H4 (cell line): ENCODE results near the gene MDFI. TPM values are rescaled to one million over a fixed set of nuclear protein-coding genes. Genes with fewer than 3 reads are reported as not detected.
A peak's percentile ranks its signal among the peaks of the same experiment; 100 is the strongest.

Experiments used
- DNase-seq: peaks from one replicate; pipeline ENCODE4 v3.0.0-alpha.2; 2015; ENCODE audit warnings: low spot score
- total RNA-seq: library from RNA; depleted of rRNA; stranded (reverse); fragments of >200 nt; shearing (Covaris generic); gene quantifications from 2 replicates; pipeline ENCODE4 v1.2.3, GENCODE V29; 2014

MDFI gene
- total RNA-seq, 1 experiment from 2014 or later: 0.72 TPM

DNA sequence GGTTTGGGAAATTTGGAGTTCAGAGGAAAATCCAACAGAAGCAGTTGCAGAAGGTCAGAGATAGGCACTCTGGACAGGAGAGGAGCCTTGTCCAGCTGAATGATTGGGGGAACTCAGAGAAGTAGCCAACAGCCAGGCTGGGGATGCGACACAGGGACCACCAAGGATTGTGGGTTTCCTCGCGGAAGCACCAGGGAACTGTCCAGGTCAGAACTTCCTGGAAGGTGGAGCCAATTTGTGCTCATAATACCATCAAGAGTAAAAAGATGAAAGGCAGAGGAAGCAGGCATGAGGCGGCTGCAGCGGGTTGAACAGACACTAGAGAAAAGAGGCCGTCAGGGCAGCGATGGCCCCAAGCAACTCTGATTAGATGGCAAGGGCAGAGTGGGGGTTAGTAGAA is 33.7 kb downstream of the MDFI start:
- DNase-seq: no peak

DNA sequence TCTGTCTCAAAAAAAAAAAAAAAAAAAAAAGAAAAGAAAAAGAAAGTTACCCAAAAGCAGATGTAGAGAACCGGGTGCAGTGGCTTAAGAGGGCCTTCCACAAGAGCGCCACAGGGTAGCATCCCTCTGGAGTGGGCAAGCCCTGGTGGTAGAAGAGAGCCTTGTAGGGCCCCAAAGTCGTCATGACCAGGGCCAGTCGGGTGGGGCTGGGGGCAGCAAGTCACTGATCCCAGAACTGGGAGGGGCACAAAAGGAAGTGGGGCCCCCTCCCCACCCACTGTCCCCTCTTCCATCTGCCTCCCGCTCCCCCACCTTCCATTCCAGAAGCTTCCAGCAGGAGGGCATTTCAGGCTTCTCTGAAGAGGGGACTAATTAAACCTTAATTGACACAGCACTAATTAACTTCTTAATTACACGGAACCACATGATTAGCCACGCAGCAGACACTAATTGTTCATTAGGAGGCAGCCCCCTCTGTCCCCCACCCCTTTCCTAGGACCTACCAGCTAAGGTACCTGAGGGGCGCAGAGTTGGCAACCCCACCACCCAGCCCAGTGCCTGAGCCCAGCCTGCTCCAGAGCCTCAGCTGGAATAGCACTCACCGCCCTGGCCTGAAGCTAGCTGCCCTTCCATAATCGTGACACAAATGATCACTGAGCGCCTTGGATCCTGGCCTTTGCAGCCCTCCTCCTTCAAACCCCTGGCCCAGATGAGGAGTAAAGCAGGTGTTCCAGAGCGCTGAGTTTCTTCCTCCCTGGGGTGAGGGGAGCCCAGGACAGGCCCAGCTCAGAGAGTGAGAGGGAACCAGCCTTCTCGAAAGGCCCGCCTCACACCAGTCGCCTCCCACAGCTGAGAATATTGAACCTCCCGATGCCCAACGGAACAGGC is 34.8 kb downstream of the MDFI start:
- no peak for DNase-seq

DNA sequence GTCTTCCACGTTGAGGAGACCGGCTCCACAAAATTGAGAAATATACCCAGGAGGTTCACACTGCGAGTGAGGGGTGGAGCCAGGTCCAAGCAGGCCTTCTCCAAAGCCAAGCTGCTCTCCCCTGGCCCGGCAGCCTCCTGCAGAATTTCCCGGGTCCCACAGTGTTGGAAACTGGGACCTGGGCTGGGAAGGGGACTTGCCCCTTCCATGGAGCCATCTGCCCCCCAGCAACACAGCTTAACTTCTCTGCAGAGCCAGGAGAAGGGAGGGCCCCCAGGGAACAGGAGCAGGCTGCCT is 35.4 kb downstream of the MDFI start:
- no peak for DNase-seq

DNA sequence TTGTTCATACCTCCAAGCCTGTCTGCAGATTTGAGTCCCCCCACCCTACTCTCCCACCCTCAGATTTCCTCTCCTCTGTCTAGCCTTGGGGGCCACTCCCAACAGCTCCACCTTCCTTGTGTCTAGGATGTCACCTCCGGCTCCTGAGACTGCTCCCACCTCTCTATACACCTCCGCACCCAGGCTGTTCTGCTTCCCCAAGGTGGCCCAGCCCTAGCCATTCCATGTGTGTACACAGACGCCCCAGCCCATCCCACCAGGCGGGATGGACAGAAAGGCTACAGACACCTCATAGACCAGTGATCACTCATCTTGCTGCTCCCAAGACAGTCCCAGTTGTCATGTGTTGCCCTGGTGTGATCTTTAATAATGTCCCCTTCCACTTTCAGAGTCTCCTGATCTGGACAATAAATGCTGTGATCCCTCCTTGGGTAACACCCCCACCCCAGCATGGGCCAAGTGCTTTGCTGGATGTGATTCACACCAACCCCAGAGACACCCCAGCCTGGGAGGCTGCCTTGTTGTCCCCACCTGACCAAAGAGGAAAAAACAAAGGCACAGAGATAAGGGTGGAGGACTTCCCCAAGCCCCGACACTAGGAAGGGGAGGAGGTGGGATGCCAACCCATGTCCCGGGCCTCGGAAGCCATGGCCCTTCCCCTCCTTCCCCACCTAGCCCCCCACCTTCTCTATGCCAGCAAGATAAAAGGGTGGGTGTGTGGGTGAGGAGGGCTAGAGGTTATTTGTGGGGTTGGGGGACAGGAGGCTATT is 36.1 kb downstream of the MDFI start:
- no peak for DNase-seq

DNA sequence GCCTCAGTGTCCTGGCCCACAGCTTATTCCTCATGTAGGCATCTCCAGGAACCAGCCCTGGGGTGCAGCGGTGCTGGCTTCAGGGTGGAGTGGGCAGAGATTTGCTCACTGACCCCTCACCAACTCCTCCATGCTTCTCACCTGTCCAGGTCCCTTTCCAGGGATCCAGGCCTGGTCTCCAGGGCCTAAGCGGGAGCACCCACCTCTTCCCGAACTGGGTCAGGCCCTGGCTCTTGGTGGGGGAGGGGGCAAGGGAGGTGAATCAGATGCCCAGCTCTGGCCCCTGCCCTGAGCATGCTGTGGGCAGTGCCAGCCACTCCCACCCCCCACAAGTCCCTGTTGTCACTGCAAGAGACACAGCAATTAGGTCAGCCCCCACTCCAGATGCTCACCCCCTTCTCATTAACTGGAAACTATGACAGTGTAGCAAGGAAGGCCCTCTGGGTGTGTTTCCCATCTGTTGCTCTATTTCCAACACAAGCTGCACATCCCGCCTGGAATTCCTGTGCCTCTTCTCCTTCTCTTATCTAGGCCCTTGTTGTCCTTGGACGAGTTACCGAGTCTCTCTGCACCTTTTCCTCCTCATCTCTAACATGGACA is 37.0 kb downstream of the MDFI start:
- no peak for DNase-seq

DNA sequence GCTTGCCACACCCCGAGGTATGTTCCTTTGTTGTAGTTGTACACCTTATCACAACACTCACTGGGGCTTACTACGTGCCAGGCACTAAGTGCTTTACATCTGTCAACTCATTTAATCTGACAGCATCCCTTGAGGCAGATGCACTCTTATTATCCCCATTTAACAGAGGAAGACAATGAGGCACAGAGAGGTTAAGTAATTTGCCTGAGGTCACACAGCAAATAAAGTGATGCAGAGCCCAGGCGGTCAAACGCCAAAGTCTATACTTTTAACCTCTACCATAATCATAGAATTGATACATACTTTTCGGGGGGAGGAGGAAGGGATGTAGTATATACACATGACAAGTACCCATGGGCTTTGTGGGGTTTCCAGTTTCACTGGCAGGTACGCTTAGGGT is 37.7 kb downstream of the MDFI start:
- no peak for DNase-seq

DNA sequence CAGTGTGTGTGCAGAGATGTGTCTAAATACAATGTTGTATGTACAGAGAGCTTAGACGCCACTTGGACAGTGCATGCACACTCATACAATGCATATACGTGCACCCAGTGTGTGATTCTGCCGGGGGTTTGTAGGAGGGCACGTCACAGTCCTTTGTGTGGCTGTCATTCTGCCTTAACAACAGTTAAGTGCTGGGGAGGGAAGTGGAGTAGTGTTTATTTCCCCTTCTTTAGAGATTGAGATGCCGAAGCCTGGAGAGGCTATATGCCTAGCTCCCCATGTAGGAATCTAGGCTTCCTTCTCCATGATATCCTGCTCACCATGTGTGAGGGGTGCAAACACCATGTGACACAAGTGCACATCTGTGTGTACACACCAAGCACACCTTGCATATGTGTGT is 38.2 kb downstream of the MDFI start:
- no peak for DNase-seq

DNA sequence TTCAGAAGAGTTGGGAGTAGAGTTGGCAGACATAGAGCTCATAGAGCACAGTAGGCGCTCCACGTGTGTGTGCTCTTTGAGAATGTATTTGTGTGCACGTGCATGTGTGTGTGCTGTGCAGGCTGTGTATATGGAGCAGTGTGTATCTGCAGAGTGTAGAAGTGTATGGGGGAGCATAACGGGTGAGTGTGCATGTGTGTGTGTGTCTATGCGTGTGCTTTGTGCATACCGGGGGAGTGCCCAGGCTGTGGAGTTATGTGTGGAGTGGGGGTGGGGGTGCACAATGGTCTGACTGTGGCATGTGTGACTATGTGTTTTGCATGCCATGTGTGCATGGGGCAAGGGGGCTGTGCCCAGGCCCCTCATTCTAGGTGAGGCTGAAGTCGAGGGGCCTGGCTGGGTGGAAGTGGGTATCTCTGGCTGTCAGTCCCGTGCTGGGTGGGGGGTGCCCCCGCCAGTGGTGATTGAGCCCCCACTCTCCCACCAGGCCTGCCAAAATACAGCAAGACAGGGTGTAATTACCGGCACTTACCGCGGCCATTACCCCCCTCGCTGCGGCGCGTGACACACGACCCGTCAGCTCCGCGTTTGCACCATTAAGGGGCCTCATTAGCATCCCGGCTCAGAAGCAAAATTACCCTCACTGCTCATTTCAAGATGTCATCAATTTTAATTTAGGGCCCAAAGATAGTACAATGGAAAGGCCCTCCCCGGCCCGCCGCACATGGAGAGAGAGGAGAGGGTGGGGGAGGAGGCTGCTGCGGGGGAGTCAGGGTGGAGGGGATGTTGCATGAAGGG is 39.1 kb downstream of the MDFI start:
- DNase-seq: no peak

DNA sequence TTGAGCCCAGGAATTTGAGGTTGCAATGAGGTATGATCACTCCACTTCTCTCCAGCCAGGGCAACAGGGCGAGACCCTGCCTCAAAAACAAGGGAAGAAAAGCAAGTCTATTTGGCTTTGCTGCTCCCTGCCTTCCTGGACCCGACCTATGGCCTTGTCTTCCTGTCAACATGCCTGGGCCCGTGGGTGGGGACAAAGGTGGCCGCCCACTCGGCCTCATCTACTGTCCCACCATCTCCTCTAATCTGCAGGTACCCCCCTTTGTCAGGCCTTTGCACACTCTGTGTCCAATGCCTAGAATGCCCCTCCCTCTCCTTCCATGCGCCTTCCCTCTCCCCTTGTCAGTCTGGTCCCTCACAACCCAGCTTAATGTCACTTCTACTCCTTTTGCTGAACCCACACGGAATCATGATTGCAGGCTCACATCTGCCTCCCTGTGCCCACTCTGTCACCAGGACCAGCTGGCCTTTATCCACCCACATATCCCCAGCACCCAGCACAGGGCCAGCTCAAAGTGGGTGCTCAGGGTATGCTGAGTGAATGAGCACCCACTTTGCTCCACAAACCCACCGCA is 40.3 kb downstream of the MDFI start:
- no peak for DNase-seq

DNA sequence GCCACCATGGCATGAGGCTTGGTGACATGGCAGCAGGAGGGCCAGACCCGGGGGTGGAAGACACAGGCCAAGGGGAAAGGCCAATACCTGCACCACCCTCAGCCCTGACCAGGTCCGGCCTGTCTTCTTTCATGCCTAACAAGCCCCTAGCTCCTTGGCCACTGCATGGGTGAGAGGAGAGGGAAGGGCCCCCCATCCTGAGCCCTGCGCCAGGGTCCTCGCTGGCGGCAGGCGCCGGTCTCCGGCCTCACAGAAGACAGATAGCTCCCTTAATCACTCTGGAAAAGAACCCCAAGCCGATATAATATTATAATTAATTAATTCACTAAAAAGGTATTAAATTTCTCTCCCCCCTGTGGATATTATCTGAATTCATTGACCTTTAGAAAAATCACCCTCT is 41.4 kb downstream of the MDFI start:
- DNase-seq: no peak

DNA sequence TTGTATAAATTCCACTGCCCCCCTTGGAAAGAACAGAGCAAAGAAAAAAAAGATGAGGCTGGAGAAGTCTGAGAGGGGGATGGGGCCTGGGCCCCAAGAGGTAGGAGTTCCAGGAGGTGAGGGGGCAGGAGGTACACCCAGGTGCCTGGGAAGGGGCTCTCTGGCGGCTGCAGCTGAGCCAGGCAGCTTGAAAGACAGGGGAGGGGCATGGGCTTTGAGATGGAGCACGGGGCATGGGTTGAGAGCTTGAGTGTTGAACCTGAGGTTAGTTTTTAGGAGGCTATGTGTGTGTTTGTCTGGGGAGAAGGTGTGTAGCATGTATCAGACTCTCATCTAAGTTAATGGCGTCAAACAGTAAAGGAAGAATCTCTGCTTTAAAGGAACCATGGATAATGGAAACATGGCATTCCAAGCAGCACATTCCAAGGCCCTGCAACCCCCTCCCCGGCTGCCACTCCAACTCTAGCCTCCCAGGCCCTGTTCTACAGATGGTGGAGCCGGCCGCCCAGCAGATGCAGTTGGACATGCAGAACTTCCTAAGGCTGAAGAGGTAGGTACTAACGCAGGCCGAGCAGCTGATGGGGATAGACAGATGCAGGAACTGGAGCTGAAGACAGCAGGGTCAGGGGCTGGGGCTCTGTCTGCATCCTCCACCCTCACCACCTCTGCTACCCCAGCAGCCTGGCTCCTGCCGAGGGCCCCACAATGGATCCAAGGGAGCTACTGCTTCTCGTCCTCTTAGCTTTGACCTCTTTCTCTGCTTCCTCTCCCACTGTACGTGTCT is 42.1 kb downstream of the MDFI start:
- no peak for DNase-seq

DNA sequence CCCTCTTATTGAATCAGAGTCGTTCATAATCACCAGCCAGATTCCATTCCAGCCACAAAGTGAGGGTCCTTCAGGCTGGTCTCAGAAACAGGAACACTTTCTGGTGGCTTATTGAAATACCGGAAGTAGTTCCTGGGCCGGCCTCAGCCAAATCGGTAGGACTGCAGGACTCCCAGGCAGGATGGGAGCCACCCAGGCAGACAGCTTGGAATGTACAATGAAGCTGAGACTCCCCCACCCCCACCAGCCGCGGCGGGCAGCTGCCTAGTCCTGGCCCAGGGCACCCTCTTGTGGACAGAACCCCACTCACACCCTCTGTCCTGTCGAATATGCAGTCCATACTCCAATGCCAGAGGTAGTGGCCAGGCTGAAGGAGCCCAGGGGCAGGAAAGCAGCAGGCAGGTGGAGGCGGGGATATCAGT is 43.8 kb downstream of the MDFI start:
- DNase-seq: peak; percentile 94

DNA sequence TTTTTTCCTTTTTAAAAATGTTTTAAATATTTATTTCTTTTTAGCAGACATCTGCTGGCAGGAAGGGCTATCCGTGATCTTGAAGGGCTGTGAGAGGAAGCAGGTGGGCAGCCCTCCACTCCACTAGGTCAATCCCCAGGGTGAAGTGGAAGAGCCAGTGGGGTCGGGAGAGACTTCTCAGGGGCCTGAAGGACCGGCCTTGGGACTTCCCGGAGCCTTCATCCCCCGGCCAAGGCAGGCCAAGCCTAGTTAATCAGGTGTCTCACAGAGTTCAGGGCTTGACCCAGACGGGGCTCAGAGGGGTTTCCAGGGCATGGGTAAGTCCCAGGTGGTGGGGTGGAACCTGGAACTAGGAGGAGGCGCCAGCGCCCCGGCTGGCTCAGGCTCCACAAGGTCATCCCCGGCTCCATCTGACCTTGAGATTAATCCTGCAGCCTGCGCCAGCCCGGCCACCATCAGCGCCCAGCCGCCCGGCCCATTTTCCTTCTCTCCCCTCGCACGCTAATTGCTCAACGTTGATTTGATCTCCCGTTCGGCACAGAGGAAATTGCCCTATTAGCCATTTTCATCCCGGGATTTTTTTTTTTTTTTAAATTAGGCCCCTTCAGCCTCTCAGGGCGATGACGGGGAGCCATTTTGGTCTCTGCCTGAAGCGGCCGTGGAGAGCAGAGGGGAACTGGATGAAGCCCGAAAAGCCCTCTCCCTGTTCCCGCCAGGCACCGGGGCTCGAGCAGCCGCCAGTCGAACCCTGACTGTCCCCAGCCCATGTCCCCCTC is 44.4 kb downstream of the MDFI start:
- DNase-seq: no peak

DNA sequence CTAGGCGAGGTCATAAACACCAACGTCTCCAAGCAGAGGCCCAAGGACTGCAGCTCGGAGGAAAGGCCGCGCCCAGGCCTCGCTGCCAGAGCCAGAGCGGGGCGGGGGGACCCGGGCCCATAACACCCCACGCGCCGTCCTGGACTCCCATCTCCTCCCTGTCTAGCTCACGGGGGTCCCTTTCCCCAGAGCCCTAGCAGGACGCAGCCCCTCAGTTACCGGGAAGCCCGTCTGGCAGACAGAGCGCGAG is 44.9 kb downstream of the MDFI start:
- no peak for DNase-seq

DNA sequence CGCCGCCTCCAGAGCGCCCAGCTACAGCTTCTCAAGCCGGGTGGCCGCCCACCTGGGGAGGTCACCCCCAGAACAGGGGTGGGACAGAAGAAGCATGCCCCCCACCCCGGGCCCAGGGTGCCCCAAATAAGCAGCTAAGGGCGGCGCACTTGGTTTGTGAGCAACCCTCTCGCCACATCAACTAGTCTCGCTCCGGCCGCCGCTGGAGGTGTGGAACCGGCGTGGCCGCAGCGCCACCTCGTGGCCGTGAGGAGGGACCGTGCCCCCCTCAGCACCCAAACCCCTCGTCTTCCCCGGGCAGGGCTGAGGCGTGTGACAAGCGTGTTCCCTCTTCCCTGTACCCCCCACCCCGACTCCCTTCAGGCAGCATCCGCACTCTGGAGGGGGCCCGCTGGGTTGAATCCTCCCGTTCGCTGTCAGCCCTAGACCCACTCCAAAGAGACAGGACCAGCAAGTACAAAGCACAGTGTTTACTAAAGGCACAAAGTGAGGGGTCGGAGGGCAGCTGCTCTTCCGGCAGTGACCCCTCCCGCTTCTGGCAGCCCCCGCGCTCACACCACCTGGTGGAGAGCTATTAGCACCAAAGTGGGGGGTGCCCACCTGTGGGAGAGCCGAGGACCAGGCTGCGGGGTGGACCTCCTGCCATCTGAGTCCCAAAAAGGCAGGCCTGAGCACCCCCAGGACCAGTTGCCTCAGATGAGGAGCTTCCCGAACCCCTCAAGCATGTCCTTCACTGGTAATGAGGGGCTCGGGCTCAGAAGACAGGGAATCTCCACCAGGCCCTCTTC is 45.4 kb downstream of the MDFI start:
- DNase-seq: peak; percentile 73

DNA sequence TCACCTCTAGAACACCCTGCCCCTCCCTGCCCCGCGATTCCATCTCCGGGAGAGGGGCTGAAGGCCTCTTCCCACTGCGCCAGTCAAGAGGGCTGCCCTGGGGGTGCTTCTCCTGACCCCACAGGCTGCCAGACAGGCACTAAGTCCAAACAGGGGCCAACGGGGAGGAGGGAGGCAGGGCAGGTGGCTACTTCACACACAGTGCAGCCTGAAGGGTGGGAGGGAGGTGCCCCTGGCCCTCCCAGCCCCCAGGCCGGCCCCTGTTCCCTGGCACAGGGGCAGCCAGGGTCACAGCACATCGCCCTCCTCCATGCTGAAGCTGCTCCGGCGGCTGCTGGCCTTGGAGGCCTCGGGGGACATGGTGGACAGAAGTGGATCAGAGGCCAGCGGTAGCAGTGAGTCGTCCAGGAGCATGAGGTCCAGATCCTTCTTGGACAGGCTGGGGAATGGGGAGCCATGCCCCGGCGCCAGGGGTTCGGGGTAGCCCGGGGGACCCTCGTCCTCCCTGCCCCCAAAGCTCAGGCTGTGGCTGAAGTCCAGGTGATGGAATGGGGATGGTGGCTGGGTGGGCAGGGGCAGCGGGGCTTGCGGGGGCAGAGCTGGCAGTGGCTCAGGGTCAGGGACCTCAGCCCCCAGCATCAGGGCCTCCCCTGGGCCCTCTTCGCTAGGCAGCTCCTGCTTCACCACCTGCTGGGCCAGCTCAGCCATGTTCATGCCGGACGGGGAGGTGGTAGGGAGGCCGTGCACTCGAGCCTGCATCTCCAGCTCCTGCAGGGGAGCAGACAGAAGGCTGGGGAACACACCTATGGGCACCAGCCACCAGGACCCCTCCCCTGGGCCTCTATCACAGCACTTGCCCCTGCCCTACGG is 46.3 kb downstream of the MDFI start:
- DNase-seq: no peak

DNA sequence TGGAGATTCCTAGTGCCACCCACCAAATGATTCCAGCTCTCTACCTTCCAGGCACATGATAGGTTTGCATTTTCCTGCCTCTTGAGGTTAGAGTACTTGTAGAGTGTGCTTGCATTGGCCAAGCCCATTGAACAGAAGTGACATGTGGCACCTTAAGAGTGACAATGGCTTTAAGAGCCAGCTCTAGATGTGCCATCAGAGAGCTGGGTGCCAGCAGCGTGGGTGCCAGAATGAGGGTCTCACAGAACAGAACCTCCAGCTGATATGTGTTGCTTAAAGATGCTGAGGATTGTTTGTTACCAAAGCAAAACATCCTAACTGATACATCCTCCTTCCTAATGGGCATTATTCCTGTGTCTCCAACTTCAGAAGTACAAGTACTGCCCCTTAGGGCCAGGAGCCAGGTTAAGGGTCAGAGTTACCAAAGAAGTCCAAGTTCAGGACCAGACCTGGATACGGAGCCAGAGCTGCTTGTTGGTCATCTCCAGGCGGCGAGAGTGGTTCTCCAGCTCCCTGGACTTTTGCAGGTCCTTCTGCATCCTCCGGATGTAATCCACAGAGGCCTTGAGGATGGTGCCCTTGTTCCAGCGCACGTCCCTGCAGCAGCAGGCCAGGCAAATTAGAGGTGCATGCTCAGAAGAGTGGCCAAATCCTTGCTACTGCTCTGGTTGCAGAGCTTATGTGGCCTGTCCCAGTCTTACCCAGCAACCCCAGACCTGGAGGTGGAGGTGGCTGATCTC is 47.5 kb downstream of the MDFI start:
- DNase-seq: no peak
